ENCODE measurements around the gene DNAJC25.
"Not testable (repeated sequence)": the region's sequence is repeated elsewhere in the genome, so short reads cannot be mapped to it uniquely, and the experiment has no call there.

Gene DNAJC25

DNA sequence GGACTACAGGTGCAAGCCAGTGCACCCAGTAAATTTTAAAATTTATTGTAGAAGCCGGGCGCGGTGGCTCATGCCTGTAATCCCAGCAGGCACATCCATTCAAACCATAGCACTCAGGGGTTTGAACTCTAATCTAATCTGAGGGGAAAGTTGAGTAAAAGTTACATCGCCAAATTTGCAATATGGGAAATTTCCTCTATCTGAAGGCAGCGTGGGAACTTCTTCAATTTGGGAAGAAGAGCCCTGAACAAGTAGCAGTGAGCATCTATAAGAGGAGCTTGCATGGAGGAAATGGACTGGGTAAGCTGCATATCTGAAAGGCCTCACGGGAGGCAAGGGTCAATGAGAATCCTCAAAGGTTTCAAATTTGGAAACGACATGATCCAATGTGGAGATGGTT lies 2.7 kb upstream of the DNAJC25 start:
- DNase-seq: no peak

DNA sequence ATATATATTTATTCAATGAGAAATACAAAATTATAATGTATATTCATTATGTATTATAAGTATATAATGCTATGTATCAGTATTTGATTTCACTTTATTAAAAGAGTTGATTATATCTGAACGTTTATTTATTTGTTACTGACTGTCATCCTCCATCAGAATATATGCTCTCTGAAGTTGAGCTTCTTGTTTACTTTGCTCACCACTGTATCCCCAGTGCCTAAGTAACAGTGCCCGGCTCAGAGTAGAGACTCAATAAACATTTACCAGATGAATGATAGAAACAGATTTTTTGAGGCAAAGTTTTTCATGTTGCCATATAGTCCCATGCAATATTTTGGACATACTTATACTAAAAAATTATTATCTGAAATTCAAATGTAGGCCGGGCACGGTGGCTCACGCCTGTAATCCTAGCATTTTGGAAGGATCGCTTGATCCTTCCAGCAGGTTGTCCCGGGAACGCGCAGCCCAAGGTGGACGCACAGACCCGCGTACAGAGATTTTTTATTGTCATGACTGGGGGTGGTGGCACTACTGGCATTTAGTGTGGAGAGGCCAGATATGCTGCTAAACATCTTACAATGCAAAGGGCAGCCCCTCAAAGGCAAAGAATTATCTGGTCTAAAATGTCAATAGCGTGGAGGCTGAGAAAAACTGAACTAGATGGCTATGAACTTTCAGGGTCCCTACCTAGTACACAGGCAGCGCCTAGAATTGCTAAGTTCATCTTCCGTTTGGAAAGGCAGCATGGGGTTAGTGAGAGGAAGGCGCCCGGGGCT lies 761 bp upstream of the DNAJC25 start:
- DNase-seq: no peak

- DNase-seq: no peak
These were observed 245 bp upstream of the DNAJC25 start for GRCh38 chr9:111630964-111631213.

- no peak for DNase-seq
These were observed 926 bp downstream of the DNAJC25 start for GRCh38 chr9:111632060-111632459.

GRCh38 chr9:111632695-111633388 lies 1.7 kb downstream of the DNAJC25 start:
- no peak for DNase-seq

GRCh38 chr9:111633389-111633736 lies 2.2 kb downstream of the DNAJC25 start:
- DNase-seq: no peak

DNA sequence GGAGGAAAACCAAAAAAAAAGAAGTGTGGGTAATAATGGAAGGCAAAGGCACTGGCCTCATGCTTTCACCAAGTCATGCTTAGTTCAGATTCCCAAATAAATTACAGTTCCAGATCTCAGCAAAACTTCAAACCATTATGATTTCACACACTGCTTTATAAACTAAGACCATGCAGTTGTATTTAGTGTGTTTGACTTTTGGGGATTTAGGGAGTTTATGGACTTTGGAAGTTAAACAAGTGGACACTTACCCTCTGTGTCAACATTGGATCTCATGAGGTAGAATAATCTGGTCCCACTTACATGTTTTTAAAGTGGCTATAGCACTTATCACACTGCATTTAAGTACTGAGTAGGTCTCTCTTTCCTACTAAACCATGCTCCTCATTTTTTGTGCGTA lies 3.7 kb downstream of the DNAJC25 start:
- DNase-seq: no peak

DNA sequence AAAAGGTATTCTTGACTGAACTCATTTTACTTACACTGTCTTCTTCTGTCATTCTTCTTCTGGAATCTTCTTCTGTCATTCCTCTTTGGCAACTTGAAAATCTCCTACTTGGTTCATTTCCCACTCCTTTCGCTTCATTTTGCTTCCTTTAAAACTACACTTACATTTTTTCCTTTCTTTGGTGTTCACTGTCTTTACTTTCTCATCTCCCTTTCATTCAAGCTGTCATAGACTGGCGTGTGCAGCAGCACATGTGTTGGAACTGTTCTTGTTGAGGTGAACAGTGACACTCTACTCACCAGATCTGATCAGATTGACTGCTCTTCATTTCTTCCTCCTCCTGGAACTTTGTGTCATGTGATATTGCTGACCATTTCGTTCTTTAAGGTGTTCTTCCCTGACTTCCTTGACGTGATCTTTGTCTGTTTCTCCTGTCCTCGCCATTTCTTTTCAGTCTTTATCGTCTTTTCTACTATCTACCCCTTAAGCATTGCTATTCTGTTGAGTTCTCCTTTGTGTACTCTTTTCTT lies 6.4 kb downstream of the DNAJC25 start:
- no peak for DNase-seq

DNA sequence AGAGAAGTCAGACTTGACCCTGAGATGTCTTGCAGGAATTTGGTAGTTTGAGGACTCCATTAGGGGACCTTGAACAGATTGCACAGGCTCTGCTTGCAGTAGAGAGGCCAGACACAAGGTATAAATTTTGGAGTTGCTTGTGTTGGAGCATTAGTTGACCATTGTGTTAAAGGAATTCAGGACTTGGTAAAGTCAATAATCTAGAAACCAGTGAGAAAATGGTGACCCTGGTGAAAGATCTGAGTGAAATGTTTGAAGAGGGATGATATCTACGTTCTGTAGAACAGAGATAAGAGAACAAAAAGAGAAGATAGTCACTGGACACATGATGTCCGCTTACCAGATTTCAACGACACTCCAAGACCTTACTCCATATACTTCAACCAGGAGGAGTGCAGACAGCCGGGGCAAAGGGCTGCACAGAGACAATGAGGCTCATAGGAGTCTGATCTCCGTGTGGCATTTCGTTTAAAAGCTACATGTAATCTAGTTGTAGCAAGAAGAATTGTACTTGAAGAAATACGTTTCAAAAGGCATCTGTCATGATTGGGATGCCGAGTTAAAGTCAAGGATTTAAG lies 13.2 kb downstream of the DNAJC25 start:
- DNase-seq: no peak

DNA sequence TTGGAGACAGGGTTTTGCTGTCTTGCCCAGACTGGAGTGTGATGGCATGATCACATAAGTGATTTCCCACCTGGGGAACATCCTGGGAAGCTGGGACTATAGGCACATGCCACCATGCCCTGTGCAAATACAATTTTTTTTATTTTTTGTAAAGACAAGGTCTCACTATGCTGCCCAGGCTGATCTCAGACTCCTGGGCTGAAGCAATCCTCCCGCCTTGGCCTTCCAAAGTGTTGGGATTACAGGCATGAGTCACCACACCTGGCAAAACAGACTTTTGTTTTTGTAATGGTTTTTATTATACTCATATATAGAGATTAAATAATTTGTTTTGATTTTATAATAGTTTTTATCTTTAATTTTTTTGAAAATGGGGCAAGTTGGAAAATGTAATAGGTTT lies 14.7 kb downstream of the DNAJC25 start:
- no peak for DNase-seq

DNA sequence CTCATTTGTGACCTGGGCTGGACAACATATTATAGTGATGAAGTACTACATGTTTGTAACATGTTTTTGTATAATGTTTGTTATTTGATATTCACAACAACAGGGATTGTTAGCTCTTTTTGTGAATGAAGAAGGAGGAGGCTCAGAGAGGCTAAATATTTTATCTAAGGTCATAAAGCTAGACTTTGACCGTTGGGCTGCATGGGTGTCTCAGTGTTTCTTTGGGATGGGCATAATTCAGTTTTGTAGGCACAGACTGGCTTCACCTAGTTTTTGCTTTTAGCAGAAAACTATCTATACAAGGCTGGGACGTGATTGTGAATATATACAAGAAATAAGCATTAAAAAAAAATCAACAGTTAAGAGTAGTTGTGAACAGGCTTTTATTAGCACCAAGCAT lies 15.3 kb downstream of the DNAJC25 start:
- DNase-seq: no peak

- no peak for DNase-seq
These were observed 16.9 kb downstream of the DNAJC25 start for GRCh38 chr9:111648066-111648465.

GRCh38 chr9:111649016-111649415 lies 17.9 kb downstream of the DNAJC25 start:
- DNase-seq: no peak

- no peak for DNase-seq
These were observed 25.9 kb downstream of the DNAJC25 start for GRCh38 chr9:111657051-111657450.

- no peak for DNase-seq
These were observed 27.8 kb downstream of the DNAJC25 start for GRCh38 chr9:111658943-111659342.

- no peak for DNase-seq
These were observed 28.6 kb downstream of the DNAJC25 start for GRCh38 chr9:111659691-111660090.

GRCh38 chr9:111661150-111661801 lies 30.1 kb downstream of the DNAJC25 start, which contains the start of gene GNG10:
TSS of gene GNG10 (plus strand) at chr9:111661605. CDS start at chr9:111661635, 30 bp downstream.
- DNase-seq: no peak

DNA sequence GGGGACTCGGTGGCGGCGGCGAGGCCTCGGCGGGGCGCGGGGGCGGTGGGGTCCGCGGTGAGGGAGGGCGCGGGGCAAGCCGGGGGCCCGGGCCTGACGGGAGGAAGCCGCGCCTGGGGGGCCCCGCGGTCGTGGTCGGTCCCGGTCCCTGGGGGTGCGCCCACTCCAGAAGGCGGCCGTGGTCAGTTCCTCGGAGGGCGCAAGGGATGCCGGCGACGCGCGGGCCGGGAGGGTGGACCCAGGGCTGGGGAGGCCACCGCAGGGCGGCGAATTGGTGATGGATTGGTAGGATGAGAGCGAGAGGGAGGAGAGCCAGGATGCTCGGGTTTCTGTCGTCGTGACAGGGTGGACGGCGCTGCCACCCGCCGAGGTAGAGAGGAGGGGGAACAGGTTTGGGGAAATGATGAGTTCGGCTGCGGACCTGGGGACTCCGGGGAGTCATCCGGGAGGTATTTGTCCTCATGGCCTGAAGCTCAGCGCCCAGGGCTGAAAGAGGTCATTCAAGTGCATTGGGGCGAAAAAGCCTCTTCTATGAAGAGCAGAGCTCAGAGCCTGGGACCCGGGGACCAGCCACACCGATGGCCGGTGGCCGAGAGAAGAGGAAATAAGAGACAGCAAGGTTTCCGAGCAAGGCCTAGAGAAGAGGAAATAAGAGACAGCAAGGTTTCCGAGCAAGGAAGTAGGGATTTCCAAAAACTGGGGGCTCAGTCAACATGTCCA lies 30.8 kb downstream of the DNAJC25 start:
- no peak for DNase-seq

DNA sequence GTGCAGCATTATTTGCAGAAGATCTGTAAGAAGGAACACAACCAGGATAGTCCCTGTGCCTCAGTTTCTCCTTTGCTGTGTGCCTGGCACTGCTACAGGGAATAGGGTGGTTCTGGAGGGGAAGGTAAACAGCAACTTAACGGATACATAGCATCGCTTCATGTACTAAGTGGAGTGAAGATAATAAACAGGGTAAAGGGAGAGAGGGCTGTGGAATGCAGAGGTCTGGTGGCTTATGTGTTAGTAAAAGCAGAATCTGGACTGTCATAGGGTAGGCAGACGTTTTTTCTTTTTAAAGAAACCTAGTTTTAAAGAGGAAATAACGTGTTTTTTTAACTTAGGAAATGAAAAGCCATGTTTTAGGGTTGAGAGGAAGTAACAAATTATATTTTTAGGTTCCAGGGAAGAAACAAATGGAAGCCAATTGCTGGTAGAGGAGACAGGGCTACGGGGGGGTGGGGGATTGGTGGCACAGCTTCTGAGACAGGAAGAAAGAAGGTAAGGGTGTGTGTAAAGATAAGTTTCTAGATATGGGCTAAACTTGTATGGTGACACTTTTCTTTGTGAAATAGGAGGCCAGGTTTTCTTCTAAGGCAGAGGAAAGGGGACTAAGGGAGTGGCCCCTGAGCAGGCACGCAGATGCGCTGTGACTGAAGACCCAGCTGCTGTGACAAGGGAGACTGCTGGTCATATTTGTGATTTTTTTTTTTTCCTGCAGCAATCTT lies 31.6 kb downstream of the DNAJC25 start:
- DNase-seq: no peak

DNA sequence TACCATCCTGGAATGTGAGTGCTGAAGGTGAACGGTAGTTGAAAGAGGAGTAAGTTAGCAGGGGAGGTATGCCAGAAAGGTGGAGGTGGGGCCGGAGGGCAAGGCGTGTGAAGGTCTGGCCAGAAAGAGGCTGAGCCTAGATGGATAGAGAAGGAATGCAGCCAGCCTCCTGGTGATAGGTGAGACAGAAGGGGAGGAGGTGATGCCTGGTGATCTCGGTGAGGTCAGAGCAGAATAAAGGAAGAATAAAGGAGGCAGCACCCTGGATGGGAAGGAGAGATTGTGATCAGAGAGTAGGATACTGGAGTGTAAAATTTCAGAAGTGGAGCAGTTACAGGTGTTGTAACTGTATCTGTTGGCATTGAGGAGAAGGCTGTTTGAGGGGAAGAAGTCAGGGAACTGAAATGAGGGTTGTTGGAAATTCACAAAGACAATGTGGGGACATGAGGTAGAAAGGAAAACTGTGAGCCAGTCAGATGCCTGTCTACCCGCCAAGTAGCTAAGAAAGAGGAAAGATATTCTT lies 32.2 kb downstream of the DNAJC25 start:
- no peak for DNase-seq

- DNase-seq: no peak
These were observed 37.0 kb downstream of the DNAJC25 start for GRCh38 chr9:111668026-111668573.

GRCh38 chr9:111668601-111669000 lies 37.5 kb downstream of the DNAJC25 start:
- DNase-seq: not testable (repeated sequence)

Data from NCI-H2081 treated with DMSO at 0.1 percent for 48 hours (cell line).